A673 (cell line): ENCODE results near the gene PLK3. TPM values are rescaled to one million over a fixed set of nuclear protein-coding genes. Genes with fewer than 3 reads are reported as not detected.

ENCODE experiments used
- BruUV-seq: library from RNA; stranded (reverse); fragments of 400-500 nt; replicated peaks from 2 replicates; lab custom pipeline; 2021; lab: Mats Ljungman, UMichigan
- CTCF ChIA-PET: fragments of 300-600 bp; sonication (Branson Sonifier 250); formaldehyde crosslinking; loops from one replicate; lab custom pipeline; 2022; ENCODE audit warnings: antibody characterized with exemption; lab: Charles Lee
- POLR2A ChIA-PET: fragments of 300-600 bp; sonication (Branson Sonifier 250); formaldehyde crosslinking; loops from one replicate; lab custom pipeline; 2022; ENCODE audit warnings: antibody characterized with exemption; ENCODE audit not compliant: low non-redundant PET; lab: Charles Lee
- DNase-seq: peaks from one replicate; pipeline ENCODE4 v3.0.0-alpha.2; 2015; ENCODE audit warnings: low spot score
- H3K27ac ChIP-seq: fragments of 200-600 bp; sonication (generic); 2 replicates; pipeline ENCODE4 v1.5.1; 2016; ENCODE audit warnings: mixed run types, low read depth, mild to moderate bottlenecking, mixed read lengths, antibody characterized with exemption, low read length; ENCODE audit not compliant: poor library complexity, severe bottlenecking
- H3K27me3 ChIP-seq: fragments of 200-600 bp; sonication (generic); replicated peaks from 2 replicates; pipeline ENCODE4 v1.6.1; 2017; ENCODE audit warnings: mixed run types, low read depth, mild to moderate bottlenecking, mixed read lengths, antibody characterized with exemption, low read length; ENCODE audit not compliant: insufficient read depth, poor library complexity
- H3K36me3 ChIP-seq: fragments of 200-600 bp; sonication (generic); 2 replicates; pipeline ENCODE4 v1.6.1; 2016; ENCODE audit warnings: mixed run types, mild to moderate bottlenecking, mixed read lengths, antibody characterized with exemption, low read length; ENCODE audit not compliant: insufficient read depth, poor library complexity, severe bottlenecking
- H3K4me1 ChIP-seq: fragments of 200-600 bp; sonication (generic); 2 replicates; pipeline ENCODE4 v1.6.1; 2017; ENCODE audit warnings: mixed run types, mild to moderate bottlenecking, mixed read lengths, antibody characterized with exemption, low read length; ENCODE audit not compliant: insufficient read depth, poor library complexity, severe bottlenecking
- H3K4me3 ChIP-seq: fragments of 200-600 bp; sonication (generic); 2 replicates; pipeline ENCODE4 v1.5.1; 2016; ENCODE audit warnings: low read depth, mixed run types, mild to moderate bottlenecking, mixed read lengths, low read length; ENCODE audit not compliant: poor library complexity, severe bottlenecking
- H3K9me3 ChIP-seq: fragments of 200-600 bp; sonication (generic); 2 replicates; pipeline ENCODE4 v1.6.1; 2016; ENCODE audit warnings: mixed run types, low read depth, mild to moderate bottlenecking, mixed read lengths, antibody characterized with exemption, low read length; ENCODE audit not compliant: poor library complexity, severe bottlenecking
- EZH2 ChIP-seq: fragments of 200-600 bp; sonication (generic); IDR thresholded peaks from 2 replicates; pipeline ENCODE4 v1.6.1; 2017; ENCODE audit warnings: borderline replicate concordance, low read depth, mild to moderate bottlenecking, mixed read lengths, antibody characterized with exemption, low read length; ENCODE audit not compliant: poor library complexity, severe bottlenecking
- intact Hi-C: fragments of 100-400 bp; cut with micrococcal nuclease; formaldehyde crosslinking; loops from one replicate; pipeline ENCODE4 v1.10.0; 2022; ENCODE audit not compliant: unreplicated experiment
- total RNA-seq: library from RNA; stranded (reverse); gene quantifications from 2 replicates; pipeline ENCODE4 v1.2.3, GENCODE V29; 2021
- TF ChIP-seq, protein P1 (sequence below): fragments of 300-800, 200-600 bp; sonication (generic); conservative IDR thresholded peaks from 2 replicates; pipeline ENCODE4 v1.5.1; 2017; ENCODE audit warnings: low read depth, mild to moderate bottlenecking, antibody characterized with exemption, low read length, moderate library complexity, mixed read lengths

PLK3 gene
- total RNA-seq, 1 experiment from 2014 or later: 15.6 TPM

- POLR2A ChIA-PET: no interaction called here
- Histone ChIP-seq H3K4me3 (peak overlapping the region; percentile 90), H3K27ac (peak overlapping the region; percentile 94), H3K36me3 (peaks cover 65% of the 10 kb centered on the region), H3K9me3 (no peaks in the 10 kb centered on the region), H3K27me3 (no peaks in the 10 kb centered on the region), H3K4me1 (peaks cover 7% of the 10 kb centered on the region)
- BruUV-seq: no TSS peak
- CTCF ChIA-PET: no interaction called here
- intact Hi-C loops: loop anchor here (2.0 to 5.0 kb wide), 2 partner anchors 36 to 63 kb away; no protein-coding TSS in a partner anchor
- no peak for TF ChIP-seq EZH2
- TF ChIP-seq, protein P1, sequence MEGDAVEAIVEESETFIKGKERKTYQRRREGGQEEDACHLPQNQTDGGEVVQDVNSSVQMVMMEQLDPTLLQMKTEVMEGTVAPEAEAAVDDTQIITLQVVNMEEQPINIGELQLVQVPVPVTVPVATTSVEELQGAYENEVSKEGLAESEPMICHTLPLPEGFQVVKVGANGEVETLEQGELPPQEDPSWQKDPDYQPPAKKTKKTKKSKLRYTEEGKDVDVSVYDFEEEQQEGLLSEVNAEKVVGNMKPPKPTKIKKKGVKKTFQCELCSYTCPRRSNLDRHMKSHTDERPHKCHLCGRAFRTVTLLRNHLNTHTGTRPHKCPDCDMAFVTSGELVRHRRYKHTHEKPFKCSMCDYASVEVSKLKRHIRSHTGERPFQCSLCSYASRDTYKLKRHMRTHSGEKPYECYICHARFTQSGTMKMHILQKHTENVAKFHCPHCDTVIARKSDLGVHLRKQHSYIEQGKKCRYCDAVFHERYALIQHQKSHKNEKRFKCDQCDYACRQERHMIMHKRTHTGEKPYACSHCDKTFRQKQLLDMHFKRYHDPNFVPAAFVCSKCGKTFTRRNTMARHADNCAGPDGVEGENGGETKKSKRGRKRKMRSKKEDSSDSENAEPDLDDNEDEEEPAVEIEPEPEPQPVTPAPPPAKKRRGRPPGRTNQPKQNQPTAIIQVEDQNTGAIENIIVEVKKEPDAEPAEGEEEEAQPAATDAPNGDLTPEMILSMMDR: no peak
- no peak for DNase-seq
These were observed 22.1 kb upstream of the PLK3 start for GRCh38 chr1:44777969-44778635.

DNA sequence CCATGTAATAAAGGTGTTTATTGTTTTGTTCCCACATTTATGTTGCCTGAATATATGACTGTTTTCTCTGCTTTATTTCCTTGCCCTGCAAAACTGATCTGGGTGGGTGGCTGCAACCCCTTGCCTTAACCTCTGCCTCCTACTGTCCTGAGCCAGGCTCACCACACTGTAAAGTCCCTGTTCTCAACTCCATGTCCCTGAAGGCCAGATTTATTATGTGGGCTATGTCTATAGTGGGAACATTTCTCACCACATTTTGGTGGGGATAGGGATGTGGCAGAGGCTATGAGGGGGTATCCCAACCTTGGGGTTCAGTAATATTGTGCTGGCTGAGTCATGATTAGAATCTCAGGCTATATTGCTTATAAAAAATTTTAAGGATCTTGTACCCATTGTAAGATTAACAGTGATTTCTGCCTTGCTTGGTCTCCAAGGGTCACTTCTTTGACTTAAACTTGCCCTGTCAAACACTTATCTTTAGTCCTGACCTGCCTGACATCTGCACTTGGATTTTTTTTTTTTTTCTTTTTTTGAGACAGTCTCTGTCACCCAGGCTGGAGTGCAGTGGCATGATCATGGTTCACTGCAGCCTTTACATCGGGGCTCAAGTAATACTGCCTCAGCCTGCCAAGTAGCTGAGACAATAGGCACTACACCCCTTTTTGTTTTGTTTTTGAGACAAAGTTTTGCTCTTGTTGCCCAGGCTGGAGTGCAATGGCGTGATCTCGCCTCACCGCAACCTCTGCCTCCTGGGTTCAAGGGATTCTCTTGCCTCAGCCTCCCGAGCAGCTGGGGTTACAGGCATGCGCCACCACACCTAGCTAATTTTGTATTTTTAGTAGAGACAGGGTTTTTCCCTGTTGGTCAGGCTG lies 21.2 kb upstream of the PLK3 start:
- Histone ChIP-seq H3K9me3 (no peaks in the 10 kb centered on the region), H3K27me3 (no peaks in the 10 kb centered on the region), H3K36me3 (peaks cover 65% of the 10 kb centered on the region), H3K27ac (no peak overlapping the region), H3K4me1 (peaks cover 7% of the 10 kb centered on the region), H3K4me3 (no peak overlapping the region)
- no TSS peak for BruUV-seq
- ChIA-PET POLR2A (no interaction called here), CTCF (no interaction called here)
- DNase-seq: no peak
- TF ChIP-seq, protein P1: no peak
- TF ChIP-seq EZH2: no peak
- intact Hi-C loops: loop anchor here (5.0 kb wide), 1 partner anchor 37 kb away; no protein-coding TSS in a partner anchor

DNA sequence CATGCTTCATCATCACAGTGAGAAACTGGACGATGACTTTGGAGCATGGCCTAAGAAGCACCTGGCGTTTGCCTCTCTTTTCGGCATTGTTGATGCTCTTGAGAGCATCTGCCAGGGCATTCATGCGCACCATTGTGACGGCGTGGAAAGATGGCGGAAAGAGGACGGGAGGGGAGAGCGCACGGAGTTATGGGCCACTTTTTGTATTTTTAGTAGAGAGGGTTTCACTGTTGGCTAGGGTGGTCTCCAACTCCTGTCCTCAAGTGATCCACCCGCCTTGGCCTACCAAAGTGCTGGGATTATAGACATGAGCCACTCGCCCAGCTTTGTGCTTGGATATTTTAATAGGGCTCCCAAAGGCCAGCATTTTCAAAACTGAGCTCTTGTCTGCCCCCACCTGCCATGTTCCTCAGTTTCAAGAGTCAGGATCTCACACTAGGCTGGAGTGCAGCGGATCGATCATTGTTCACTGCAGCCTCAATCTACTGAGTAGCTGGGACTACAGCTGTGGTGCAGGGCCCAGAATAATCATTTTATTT lies 19.5 kb upstream of the PLK3 start:
- intact Hi-C loops: no loop called here

More for the DNA sequence above, 19.5 kb upstream of the PLK3 start:
- Histone ChIP-seq H3K4me1 (peaks cover 9% of the 10 kb centered on the region), H3K36me3 (peaks cover 65% of the 10 kb centered on the region), H3K4me3 (no peak overlapping the region), H3K9me3 (no peaks in the 10 kb centered on the region), H3K27ac (no peak overlapping the region), H3K27me3 (no peaks in the 10 kb centered on the region)
- BruUV-seq: no TSS peak
- CTCF ChIA-PET: no interaction called here
- TF ChIP-seq, protein P1: no peak
- TF ChIP-seq EZH2: no peak
- POLR2A ChIA-PET: no interaction called here
- DNase-seq: no peak
